ENCODE data around the gene GNAI3. TPM values are rescaled to one million over a fixed set of nuclear protein-coding genes. Genes with fewer than 3 reads are reported as not detected.

The GNAI3 gene
- total RNA-seq, 1 experiment from 2014 or later = 9.9 TPM

DNA sequence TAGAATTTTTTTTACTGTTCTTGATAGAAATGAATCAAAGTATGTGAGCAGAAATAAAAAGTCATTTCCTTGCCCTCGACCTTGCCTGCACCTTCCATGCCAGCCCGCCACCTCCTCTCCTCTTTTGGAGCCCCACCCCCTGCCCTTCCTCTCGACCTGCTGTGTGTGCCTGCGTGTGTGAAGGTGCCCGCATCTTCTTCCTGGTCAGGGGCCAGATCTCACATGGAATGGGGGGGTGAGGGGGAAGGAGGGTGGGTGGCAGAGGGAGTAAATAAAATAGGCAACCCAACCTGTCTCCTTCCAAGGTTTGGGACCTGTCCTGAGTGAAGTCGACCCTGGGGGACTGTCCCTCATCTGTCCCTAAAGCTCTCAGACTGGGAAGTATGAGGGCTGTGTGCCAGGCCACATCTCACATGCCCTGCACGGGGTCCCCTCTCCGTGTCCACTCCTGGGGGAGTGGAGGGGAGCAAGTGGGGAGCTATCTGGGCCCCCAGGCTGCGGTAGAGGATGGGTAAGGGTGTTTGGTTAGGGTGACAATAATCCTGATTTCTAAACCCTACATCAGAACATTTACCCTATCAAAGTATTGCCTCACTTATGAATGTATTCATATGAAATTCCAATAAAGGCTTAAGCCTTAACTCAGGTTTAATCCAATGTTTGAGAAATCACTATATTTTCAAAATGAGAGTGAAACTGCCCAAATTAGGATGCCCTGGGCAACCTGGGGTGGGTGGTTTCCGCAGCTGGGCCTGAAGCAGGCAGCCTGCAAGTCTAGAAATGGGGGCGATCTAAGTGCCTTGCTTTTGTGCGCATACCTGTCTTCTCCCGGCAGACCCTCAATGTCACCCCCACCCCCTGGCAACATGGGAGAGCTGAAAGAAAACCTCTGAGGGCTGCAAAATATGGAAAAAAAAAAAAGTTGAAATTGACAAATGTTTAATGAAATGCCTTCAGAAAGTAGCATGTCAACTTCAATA, 86.6 kb downstream of the GNAI3 start:
- H3K27ac ChIP-seq (ENCODE audit: insufficient read length, low read depth, low read length) = no peak overlapping the region
- H3K9ac ChIP-seq (ENCODE audit: extremely low read depth, insufficient read length, low read length) = no peak overlapping the region
- no peak overlapping the region for H4K5ac ChIP-seq (ENCODE audit: insufficient read length, low read depth, low read length)
- WGBS (ENCODE audit: extremely low coverage, insufficient read length, low lambda C conversion rate) = no CpG with 5 or more reads among the region's 13 CpGs
- H2BK12ac ChIP-seq (ENCODE audit: insufficient read length, low read depth, low read length) = no peak overlapping the region
- H3K9me3 ChIP-seq (ENCODE audit: control insufficient read depth, low read depth, low read length) = no peaks in the 10 kb centered on the region
- H3K79me2 ChIP-seq (ENCODE audit: insufficient read depth, low read length) = no peaks in the 10 kb centered on the region
- H3K4me1 ChIP-seq (ENCODE audit: insufficient read depth, low read length) = peaks cover 7% of the 10 kb centered on the region; the same call in 1 of the 2 replicates
- no peak overlapping the region for H3K56ac ChIP-seq (ENCODE audit: insufficient read length, low read depth, low read length)
- H2BK120ac ChIP-seq (ENCODE audit: low read depth, low read length, poor library complexity, severe bottlenecking) = no peak overlapping the region
- no peak overlapping the region for H4K8ac ChIP-seq (replicated peaks; ENCODE audit: insufficient read length, low read depth, low read length)
- H3K27me3 ChIP-seq (ENCODE audit: insufficient read depth, low read length) = no peaks in the 10 kb centered on the region
- no peaks in the 10 kb centered on the region; the same call in 1 of the 2 replicates for H3K27me3 Mint-ChIP-seq (ENCODE audit: low read depth)
- H3T11ph ChIP-seq (ENCODE audit: low read length) = no peak overlapping the region
- no peak overlapping the region for H3K4me3 Mint-ChIP-seq
- H2BK15ac ChIP-seq (ENCODE audit: low read depth, low read length) = no peak overlapping the region
- DNase-seq = peak; percentile 24
- H3K23ac ChIP-seq (ENCODE audit: insufficient read length, low read depth, low read length) = no peak overlapping the region
- H3K4me2 ChIP-seq (ENCODE audit: insufficient read depth, insufficient read length, low read length) = no peak overlapping the region
- no peak overlapping the region for H3K4ac ChIP-seq (ENCODE audit: low read depth, low read length)
- no peaks in the 10 kb centered on the region for H3K23me2 ChIP-seq (ENCODE audit: insufficient read length, low read depth, low read length, poor library complexity, severe bottlenecking)
- H3K4me1 Mint-ChIP-seq = peaks cover 21 to 37% of the 10 kb centered on the region in 2 experiments
- H2AFZ ChIP-seq (ENCODE audit: low read length) = no peak overlapping the region
- H4K91ac ChIP-seq (ENCODE audit: insufficient read length, low read depth, low read length) = no peak overlapping the region
- no peak overlapping the region for H2BK5ac ChIP-seq (ENCODE audit: insufficient read length, low read length)
- TF ChIP-seq, protein P1, sequence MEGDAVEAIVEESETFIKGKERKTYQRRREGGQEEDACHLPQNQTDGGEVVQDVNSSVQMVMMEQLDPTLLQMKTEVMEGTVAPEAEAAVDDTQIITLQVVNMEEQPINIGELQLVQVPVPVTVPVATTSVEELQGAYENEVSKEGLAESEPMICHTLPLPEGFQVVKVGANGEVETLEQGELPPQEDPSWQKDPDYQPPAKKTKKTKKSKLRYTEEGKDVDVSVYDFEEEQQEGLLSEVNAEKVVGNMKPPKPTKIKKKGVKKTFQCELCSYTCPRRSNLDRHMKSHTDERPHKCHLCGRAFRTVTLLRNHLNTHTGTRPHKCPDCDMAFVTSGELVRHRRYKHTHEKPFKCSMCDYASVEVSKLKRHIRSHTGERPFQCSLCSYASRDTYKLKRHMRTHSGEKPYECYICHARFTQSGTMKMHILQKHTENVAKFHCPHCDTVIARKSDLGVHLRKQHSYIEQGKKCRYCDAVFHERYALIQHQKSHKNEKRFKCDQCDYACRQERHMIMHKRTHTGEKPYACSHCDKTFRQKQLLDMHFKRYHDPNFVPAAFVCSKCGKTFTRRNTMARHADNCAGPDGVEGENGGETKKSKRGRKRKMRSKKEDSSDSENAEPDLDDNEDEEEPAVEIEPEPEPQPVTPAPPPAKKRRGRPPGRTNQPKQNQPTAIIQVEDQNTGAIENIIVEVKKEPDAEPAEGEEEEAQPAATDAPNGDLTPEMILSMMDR (conservative IDR thresholded peaks at IDR 0.05) = no peak
- peaks cover 6 to 10% (median 9%) of the 10 kb centered on the region in 3 experiments; a peak in 6 of 7 replicates for H3K36me3 Mint-ChIP-seq (ENCODE audit: insufficient read depth in 1 of 3, low read depth in 3 of 3)
- no peaks in the 10 kb centered on the region for H3K79me1 ChIP-seq (ENCODE audit: insufficient read depth, low read depth, low read length, poor library complexity, severe bottlenecking)
- no peak overlapping the region; a peak in 1 of 7 replicates for H3K27ac Mint-ChIP-seq
- no peaks in the 10 kb centered on the region for H3K9me3 Mint-ChIP-seq
- no peak overlapping the region for H2AK5ac ChIP-seq (ENCODE audit: insufficient read length, low read length)
- H4K20me1 ChIP-seq (ENCODE audit: control insufficient read depth, insufficient read depth, insufficient read length) = no peaks in the 10 kb centered on the region
- H3K14ac ChIP-seq (ENCODE audit: insufficient read depth, low read length) = no peak overlapping the region
- H2BK20ac ChIP-seq (ENCODE audit: low read depth, low read length, poor library complexity, severe bottlenecking) = no peak overlapping the region
- H3K18ac ChIP-seq (ENCODE audit: insufficient read length, low read depth, low read length) = no peak overlapping the region

Data from H9 (cell line).